Activated CD8-positive, alpha-beta memory T cell treated with anti-CD3 and anti-CD28 coated beads for 4 hours (primary cell): ENCODE results near the gene ACOT2.
A peak's percentile ranks its signal among the peaks of the same experiment; 100 is the strongest.
"Not testable (repeated sequence)": the region's sequence is repeated elsewhere in the genome, so short reads cannot be mapped to it uniquely, and the experiment has no call there.

Experiments
- DNase-seq, 2 donors: peaks; one replicate each; pipeline ENCODE4 v3.0.0-alpha.2; 2020; ENCODE audit warnings: low read depth in 2 of 2

Gene ACOT2

DNA sequence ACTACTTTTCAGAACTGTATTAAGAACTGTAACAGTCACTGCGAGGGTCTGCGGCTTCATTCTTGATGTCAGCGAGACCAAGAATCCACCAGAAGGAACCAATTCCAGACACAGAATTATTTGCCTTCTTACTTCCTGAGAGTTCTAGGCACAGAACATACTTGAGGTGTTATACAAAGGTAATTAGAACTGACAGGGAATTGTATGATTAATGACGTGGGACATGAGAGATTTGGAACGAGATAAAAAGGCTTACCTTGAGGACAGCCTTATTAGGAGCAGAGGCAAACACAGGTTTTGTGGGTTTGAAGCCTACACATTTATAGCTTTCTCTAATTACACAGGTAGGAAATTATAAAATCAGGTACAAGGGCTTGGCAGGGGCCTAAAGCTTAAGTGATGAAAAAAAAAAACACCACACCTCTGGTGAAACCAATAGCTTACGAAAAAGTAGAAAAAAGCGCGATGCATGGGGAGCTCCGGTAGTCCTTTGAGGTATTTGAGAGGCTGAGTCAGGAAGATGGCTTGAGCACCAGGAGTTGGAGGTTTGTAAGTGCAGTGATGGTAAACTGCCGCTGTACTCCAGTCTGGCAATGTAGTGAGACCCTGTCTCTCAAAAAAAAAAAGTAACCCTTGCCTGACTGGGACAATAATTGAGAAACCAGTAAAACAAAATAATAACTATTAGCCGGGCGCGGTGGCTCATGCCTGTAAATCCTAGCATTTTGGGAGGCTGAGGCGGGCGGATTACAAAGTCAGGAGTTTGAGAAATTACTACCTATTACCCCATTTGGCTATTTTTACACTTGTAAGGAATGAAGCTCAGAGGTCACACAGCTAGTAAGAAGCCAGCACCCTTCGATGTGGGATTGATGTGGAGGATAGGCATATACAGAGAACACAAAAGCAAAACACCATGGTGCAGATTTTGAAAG lies 795 bp upstream of the ACOT2 start:
- no peak for DNase-seq

DNA sequence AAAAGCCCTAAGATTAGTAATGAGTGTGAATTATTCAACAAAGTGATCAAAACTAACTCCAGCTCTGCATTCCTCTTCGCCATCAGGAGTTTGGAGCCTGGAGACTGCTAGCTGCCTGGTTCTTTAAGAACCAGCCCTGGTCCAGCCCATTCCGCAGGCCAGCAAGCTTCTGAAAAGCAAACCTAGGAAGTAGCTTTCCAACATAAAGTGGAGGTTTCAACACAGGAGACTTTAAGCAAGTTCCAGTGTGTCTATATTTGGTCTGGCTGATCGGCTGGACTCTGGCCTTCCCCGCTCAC lies 178 bp upstream of the ACOT2 start:
- not testable (repeated sequence) for DNase-seq

DNA sequence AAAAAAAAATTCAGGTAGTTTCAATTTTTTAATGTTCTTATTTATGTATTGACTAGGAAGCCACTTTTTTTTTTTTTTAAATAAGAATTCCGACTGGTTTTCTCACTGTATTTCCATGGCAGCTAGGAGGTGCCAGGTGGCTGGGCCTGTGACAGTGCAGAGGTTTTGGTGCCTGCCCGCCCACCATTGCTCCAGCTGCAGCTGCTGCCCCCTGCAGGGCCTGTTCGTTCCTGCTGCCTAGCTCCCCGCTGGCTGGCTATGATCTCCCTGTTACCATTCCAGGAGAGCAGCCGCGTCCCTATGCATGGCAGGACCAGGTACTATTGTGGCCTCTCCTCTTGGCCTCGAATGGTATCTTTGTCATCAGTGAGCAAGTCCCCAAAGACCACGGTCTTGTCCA lies 1.9 kb downstream of the ACOT2 start:
- DNase-seq: peak; percentile 16 to 18

DNA sequence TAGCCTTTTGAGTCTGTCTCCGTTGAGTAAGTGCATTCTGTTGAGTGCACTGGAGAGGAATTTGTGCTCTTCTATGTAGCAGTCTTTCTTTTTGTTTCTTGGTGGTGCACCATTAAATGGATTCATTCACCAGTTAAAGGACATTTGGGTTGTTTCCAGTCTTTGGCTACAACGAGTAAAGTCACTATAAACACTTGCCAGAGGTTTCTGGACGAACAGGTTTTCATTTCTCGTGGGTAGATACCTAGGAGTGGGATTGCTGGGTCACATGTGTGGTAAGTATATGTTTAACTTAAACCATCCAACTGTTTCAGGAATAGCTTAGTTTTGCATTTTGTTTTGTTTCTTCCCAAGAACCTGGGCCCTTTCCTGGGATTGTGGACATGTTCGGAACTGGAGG lies 4.0 kb downstream of the ACOT2 start:
- DNase-seq: not testable (repeated sequence)

DNA sequence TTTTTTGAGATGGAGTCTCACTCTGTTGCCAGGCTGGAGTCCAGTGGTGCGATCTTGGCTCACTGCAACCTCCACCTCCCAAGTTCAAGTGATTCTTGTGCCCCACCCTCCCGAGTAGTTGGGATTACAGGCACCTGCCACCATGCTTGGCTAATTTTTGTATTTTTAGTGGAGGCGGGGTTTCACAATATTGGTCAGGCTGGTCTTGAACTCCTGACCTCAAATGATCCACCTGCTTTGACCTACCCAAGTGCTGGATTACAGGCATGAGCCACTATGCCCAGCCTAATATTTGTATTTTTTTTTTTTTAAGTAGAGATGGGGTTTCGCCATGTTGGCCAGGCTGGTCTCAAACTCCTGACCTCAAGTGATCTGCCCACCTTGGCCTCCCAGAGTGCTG lies 4.7 kb downstream of the ACOT2 start:
- not testable (repeated sequence) for DNase-seq

DNA sequence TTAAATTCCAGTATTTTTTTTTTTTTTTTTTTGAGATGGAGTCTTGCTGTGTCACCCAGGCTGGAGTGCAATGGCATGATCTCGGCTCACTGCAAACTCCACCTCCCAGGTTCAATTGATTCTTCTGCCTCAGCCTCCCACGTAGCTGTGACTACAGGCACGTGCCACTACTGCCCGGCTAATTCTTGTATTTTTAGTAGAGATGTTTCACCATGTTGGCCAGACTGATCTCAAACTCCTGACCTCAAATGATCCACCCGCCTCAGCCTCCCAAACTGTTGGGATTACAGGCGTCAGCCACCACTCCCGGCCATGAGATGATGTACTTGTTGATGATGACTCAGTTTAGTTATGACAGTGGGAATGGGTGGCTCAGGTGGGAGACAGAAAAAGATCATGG lies 5.2 kb downstream of the ACOT2 start:
- DNase-seq: not testable (repeated sequence)

DNA sequence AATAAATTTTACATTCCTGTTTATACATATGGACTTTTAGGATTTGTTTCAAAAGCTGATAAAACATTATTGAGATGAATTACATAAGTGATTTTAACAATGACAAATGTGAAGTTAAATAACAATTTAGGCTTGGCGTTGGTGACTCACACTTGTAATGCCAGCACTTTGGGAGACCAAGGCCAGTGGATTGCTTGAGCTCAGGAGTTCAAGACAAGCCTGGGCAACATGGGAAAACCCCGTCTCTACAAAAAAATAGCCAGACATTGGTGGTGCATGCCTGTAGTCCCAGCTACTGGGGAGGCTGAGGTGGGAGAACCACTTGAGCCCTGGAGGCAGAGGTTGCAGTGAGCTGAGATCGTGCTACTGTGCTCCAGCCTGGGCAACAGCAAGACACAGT lies 7.4 kb downstream of the ACOT2 start:
- no peak for DNase-seq

DNA sequence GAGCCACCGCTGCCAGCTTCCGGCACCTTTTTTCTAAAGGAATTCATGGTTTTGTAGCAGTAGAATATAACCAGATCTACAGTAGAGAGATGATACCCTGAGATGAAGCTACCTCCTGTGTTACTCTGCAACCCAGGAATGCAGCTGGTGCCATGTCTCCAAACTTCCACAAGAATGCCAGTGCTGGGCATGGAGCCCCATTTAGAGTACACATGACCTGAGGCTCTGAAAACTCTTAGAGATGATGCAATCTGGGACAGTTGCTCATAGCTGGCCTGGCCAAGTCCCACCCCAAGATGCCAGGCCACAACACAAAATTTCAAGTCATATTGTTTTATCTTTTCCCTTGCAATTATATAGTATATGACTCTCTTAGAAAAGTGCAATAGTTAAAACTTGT lies 8.2 kb downstream of the ACOT2 start:
- DNase-seq: not testable (repeated sequence)

DNA sequence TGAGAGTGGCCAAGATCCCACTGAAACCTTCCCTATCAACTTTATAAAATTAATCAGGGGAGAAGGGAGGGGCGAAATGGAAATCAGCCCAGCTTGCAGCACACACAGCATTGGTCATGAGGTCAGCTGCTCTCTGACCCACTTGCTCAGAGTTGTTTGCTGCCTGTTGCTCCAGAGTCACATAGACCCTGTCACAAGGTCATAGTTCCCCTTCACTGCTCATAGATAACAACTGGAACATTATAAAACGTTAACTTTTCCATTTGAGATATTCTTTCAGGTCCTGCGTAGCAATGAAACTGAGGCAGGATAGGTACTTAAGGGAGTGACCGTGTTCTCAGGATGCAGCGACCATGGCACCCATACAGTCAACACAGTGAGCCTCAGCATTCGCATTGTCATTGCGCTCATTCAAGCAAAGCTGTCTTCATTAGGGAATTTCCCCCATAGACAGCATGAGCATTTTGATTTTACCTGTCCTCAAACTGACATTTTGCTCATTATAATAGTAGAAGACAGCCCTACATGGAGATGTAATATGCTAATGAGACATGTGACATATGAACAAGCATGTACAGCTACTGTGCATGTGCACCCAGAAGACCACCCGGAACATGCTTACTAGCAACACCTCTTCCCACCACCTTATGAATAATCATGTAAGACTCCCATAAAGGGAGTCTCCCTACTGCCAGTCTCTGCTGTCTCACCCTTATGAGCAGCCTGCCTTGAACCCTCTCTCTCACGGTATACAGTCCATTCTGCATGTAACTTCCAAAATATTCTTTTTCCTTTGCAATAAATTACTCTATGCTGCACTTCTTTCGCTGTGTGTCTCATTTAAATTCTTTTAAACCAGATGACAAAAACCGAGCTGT lies 13.3 kb downstream of the ACOT2 start:
- DNase-seq: not testable (repeated sequence)

DNA sequence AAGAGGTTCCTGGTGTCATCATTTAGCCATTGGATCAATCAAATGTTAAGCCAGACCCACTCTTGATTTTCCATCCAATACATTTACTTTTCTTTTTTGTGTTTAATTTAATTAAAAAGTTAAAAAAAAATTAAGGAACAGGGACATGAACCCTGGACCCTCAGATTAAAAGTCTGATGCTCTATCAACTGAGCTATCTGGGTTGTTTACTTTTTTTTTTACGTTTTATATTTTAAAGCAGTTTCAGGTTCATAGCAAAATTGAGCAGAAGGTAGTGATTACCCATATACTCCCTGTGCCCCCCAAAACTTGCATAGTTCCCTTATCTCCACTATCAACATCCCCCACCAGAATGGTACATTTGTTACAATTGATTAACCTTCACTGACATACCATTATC lies 19.7 kb downstream of the ACOT2 start:
- no peak for DNase-seq

DNA sequence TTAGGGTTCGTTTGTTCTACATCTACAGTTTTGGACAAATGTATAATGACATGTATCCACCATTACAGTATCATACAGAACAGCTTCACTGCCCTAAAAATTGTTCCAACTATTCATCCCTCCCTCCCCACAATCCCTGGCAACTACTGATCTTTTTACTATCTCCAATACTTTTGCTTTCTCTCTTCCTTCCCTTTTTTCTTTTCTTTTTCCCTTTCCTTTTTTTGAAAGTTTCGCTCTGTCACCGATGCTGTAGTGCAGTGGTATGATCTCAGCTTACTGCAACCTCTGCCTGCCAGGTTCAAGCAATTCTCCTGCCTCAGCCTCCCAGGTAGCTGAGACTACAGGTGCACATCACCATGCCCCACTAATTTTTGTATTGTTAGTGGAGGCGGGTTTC lies 20.1 kb downstream of the ACOT2 start:
- DNase-seq: no peak

DNA sequence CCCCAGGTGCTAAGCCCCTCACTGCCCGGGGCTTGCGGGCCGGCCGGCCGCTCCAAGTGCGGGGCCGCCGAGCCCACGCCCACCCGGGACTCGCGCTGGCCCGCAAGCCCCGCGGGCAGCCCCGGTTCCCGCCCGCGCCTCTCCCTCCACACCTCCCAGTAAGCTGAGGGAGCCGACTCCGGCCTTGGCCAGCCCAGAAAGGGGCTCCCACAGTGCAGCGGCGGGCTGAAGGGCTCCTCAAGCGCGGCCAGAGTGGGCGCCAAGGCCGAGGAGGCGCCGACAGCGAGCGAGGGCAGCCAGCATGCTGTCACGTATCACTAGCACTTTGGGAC lies 21.6 kb downstream of the ACOT2 start:
- DNase-seq: not testable (repeated sequence)

DNA sequence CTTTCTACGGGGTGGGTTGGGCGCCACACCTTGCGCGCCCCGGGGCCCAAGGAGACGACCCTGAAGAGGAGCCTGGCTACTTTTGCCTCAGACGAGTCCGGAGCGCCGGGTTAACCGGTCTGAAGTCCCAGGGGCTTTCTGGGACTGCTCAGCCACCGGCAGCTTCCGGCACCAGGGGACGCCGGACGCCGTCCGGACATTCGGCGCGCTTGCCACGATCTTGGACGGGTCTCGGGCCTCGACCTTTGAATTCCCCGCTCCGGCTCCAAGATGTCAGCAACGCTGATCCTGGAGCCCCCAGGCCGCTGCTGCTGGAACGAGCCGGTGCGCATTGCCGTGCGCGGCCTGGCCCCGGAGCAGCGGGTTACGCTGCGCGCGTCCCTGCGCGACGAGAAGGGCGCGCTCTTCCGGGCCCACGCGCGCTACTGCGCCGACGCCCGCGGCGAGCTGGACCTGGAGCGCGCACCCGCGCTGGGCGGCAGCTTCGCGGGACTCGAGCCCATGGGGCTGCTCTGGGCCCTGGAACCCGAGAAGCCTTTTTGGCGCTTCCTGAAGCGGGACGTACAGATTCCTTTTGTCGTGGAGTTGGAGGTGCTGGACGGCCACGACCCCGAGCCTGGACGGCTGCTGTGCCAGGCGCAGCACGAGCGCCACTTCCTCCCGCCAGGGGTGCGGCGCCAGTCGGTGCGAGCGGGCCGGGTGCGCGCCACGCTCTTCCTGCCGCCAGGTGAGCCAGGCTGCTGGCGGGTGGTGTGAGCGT lies 22.9 kb downstream of the ACOT2 start, which contains the start of gene ACOT4:
Gene ACOT4, plus strand, starts transcription at position 184 of the 760 bp plus-strand sequence. Its CDS starts 87 bp downstream, at position 271.
- DNase-seq: peak; percentile 14 to 26

DNA sequence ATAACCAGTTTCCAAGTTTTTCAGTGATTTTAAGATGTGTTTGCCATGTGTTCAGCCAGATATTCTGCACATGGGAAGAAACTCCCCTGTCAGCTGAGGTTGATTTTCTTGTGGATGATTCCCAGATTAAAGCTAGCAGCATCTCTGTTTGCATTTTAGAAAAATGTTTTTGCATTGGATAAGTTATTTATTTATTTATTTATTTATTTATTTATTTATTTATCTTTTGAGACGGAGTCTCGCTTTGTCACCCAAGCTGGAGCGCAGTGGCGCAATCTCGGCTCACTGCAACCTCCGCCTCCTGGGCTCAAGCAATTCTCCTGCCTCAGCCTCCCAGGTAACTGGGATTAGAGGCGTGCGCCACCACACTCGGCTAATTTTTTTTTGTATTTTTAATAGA lies 25.5 kb downstream of the ACOT2 start:
- no peak for DNase-seq

DNA sequence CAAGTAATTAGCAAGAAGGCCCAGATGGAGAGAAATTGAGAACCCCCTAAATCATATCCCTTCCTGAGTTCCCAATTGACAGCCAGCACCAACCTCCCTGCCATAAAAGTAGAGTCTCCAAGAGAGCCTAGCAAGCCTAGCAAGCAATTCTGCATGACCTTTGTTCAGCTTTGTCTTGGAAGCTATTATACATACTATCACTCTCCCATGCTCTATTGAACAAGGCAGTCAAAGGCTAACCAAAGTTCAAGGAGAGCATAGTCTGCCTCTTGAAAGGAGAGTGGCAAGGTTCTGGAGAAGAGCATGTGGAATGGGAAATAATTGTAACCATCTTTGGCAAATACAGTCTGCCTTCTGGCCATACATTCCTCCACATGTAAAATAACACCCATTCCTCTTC lies 30.5 kb downstream of the ACOT2 start:
- DNase-seq: no peak

DNA sequence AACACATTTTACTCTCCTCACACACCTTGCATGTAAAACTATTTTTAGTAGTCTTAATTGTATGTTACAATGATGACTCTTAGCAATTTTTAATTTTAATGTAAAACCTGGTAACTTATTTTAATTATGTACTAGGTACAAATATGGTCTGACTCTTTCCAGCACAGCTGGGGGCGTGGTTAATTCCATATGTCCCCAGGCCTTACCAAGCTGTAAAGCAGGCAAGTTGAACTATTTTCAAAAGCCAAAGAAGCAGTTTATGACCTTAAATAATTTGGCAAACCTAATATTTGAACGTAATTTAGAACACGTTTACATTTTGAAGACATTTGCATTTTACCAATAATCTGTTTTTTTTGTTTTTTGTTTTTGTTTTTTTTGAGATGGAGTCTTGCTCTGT lies 34.0 kb downstream of the ACOT2 start:
- DNase-seq: no peak

DNA sequence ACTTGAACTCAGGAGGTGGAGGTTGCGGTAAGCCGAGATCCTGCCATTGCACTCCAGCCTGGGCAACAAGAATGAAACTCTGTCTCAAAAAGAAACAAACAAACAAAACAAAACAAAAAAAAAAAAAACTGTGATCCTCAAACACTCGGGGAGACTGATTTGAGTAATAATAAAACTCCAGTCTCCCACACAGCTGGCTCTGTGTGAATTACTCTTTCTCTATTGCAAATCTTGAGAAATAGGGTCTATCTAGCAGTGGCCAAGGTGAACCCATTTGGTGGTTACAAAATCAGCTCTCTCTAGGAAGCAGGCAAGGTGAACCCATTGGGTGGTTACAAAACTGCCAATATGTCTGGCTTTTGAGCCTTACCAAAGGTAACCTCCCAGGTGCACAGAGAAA lies 37.3 kb downstream of the ACOT2 start:
- no peak for DNase-seq

DNA sequence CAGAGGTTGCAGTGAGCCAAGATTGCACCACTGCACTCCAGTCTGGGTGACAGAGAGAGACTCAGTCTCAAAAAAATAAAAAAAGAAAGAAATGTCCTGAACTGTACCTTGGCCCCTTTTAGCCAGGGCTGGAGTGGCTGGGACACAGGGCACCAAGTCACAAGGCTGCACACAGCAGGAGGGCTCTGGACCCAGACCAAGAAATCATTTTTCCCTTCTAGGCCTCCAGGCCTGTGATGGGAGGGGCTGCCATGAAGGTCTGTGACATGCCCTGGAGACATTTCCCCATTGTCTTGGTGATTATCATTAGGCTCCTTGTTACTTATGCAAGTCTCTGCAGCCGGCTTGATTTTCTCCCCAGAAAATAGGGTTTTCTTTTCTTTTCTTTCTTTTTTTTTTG lies 38.2 kb downstream of the ACOT2 start:
- no peak for DNase-seq

DNA sequence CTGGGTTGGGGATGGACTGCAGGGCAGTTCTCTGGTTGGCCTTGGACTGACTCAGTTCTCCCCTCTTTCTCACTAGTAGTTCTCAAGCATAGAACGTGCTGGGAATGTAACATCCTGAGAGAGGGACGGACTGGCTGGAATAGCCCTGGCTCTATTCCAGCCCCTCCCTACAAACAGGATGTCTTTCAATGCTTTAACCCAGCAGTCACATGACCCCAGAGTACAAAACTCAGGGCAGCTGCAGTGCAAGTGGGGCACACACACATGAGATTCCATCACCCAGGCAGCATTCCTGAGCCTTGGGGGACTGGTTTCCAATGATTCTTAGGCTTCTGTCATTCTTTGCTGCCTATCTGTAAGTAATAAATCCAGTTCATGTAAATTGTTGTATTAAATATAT lies 41.7 kb downstream of the ACOT2 start:
- no peak for DNase-seq

DNA sequence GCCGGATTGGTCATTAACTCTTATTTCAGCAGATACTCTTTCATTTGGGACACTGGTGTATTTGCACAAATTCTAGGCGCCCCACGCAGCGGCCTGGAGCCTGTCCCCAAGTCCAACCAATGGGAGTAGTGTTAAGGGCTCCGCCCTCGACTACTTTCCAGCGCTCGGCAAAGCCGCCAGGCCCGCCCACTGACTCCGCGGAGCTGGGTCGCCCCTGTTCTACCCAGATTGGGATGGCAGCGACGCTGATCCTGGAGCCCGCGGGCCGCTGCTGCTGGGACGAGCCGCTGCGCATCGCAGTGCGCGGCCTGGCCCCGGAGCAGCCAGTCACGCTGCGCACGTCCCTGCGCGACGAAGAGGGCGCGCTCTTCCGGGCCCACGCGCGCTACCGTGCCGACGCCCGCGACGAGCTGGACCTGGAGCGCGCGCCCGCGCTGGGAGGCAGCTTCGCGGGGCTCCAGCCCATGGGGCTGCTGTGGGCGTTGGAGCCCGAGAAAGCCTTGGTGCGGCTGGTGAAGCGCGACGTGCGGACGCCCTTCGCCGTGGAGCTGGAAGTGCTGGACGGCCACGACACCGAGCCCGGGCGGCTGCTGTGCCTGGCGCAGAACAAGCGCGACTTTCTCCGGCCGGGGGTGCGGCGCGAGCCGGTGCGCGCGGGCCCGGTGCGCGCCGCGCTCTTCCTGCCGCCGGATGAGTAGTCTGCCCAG lies 43.5 kb downstream of the ACOT2 start, which contains the start of gene ACOT6:
Gene ACOT6, plus strand, starts transcription at position 179 of the 707 bp plus-strand sequence. Its CDS starts 55 bp downstream, at position 234.
- peak; percentile 19 to 28 for DNase-seq

DNA sequence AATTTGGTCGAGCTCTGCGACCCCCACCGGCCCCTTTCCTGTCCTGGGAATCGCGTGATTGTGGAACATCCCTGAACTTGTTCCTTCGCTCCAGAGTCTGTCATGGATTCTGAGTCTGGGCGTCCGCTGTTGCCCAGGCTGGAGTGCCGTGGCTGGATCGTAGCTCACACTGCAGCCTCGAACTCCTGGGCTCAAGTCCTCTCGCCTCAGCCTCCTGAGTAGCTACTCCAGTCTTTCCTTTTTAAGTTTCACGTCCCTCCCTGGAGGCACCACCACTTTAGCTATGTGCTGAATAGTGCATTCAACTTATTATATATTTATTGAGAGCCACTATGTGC lies 44.0 kb downstream of the ACOT2 start:
- no peak for DNase-seq
